AG10803 (cell line): ENCODE data around the gene CDC42EP4.

Experiments used
- DNase-seq: peaks from one replicate; pipeline ENCODE4 v3.0.0; 2010; ENCODE audit warnings: low read depth
- H3K4me3 ChIP-seq: 2 replicates; pipeline ENCODE4 v1.5.1; 2011; ENCODE audit warnings: mild to moderate bottlenecking, low read length, control low read depth
- CTCF ChIP-seq: conservative IDR thresholded peaks from 2 replicates; pipeline ENCODE4 v1.5.1; 2011; ENCODE audit warnings: mild to moderate bottlenecking, low read length, control low read depth, inconsistent platforms

The CDC42EP4 gene

GRCh38 chr17:73288534-73289302 is 23.1 kb downstream of the CDC42EP4 start:
- TF ChIP-seq CTCF = no peak
- no peak for DNase-seq
- H3K4me3 ChIP-seq = no peak overlapping the region

- no peak for DNase-seq
- no peak for TF ChIP-seq CTCF
- H3K4me3 ChIP-seq = no peak overlapping the region
Measured at GRCh38 chr17:73286863-73287296, 24.9 kb downstream of the CDC42EP4 start.

GRCh38 chr17:73285916-73286862 is 25.6 kb downstream of the CDC42EP4 start:
- no peak overlapping the region for H3K4me3 ChIP-seq
- no peak for TF ChIP-seq CTCF
- DNase-seq = no peak

- no peak for TF ChIP-seq CTCF
- no peak for DNase-seq
- H3K4me3 ChIP-seq = no peak overlapping the region
Measured at GRCh38 chr17:73285603-73285908, 26.2 kb downstream of the CDC42EP4 start.

GRCh38 chr17:73284906-73285602 is 26.7 kb downstream of the CDC42EP4 start:
- TF ChIP-seq CTCF = no peak
- DNase-seq = no peak
- H3K4me3 ChIP-seq = no peak overlapping the region

GRCh38 chr17:73284354-73284753 is 27.4 kb downstream of the CDC42EP4 start:
- no peak for TF ChIP-seq CTCF
- no peak overlapping the region for H3K4me3 ChIP-seq
- no peak for DNase-seq
